NOMO-1 treated with DMSO at 0.1 percent for 48 hours (cell line): ENCODE results near the gene B4GALNT2.
"Not testable (repeated sequence)": the region's sequence is repeated elsewhere in the genome, so short reads cannot be mapped to it uniquely, and the experiment has no call there.

ENCODE experiments used
- DNase-seq: peaks from one replicate; lab custom pipeline; 2025; ENCODE audit not compliant: unreplicated experiment; lab: John Stamatoyannopoulos, UW

B4GALNT2 gene

DNA sequence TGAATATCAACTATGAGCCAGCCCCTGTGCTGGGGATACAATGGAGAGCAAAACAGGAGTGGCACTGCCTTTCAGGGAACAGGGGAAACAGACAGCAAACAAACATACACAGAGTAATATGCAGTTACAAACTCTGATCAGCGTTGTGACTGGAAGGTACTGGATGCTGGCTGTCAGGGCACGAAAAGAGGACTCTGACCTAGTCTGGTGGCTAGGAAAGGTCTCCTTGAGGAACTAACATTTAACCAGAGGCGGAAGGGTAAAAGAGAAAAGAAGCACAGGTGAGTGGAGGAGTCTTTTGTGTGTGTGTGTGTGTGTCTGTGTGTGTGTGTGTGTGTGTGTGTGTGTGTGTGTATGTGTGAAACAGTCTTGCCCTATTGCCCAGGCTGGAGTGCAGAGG lies 12.4 kb upstream of the B4GALNT2 start:
- no peak for DNase-seq

DNA sequence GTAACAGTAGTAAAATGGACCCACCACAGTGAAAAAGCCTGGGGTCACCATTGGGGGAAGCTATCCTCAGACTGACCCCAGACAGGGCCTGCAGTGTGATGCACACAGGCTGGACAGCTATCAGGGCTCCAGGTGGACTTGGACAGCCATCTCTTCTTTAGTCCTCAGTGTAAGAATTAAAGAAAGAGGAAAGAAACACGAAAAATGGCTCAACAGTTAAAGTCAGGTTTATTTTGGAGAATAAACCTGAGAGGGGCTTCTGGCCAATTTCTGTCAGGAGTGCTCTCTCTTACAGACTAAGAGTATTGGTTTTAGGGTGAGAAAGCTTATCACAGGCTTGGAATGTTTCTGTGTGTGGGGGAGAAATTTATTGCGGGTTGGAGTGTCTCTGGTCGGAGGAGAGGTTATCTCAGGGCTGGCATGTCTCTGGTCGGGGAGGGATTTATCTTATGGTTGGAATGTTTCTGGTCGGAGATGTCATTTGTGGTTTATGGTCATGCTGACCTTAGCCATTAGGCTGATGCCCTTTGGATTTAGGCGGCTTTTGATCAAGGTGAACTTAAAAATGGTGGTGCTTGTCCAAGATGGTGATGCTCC lies 10.8 kb upstream of the B4GALNT2 start:
- no peak for DNase-seq

DNA sequence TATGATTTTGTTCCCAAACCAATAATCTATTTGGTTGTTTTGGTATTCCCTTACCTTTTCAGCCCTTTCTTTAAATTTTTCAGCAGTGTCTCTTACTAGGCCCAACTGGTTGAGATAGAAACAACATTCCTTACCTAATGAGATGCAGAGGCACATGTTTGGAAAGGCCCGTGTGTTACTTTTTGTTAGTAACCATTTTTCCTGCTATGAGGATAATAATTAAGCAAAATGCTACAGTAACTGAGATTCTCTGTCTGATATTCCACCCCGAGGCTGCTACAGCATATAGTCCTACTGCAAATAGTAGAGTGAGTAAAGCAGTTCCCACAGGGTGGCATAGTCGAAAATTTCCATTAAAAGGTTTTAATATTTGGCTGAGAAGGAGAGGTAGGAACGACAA lies 10.0 kb upstream of the B4GALNT2 start:
- no peak for DNase-seq

DNA sequence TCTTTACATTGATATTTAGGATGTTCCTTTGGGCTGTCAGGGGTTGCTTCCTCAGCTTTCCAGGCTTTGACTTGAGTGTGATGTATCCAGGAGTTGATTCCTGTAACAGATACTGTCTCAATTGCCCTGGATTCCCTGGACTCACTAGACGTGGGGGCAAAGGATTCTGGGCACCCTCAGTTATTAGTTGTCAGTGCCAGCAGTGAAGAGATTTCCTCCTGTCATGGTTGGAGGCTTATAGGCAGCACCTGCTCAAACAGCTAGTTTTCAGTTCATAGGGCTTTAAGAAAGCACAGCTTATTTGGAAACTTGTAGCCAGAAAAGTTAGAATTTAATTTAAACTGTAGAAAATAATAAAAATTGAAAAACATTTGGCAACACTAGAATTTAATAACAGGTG lies 9.5 kb upstream of the B4GALNT2 start:
- no peak for DNase-seq

DNA sequence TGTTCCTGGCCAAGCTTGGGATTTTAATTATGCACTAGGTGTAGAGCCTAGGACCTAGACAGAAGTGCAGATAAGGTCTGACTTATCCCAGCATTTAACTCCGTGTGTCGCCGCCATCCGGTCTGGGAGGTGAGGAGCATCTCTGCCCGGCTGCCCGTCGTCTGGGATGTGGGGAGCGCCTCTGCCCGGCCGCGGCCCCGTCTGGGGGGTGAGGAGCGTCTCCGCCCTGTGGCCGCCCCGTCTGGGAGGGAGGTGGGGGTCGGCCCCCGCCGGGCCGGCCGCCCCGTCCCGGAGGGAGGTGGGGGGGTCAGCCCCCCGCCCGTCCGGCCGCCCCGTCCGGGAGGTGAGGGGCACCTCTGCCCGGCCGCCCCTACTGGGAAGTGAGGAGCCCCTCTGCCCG lies 7.1 kb upstream of the B4GALNT2 start:
- DNase-seq = no peak

DNA sequence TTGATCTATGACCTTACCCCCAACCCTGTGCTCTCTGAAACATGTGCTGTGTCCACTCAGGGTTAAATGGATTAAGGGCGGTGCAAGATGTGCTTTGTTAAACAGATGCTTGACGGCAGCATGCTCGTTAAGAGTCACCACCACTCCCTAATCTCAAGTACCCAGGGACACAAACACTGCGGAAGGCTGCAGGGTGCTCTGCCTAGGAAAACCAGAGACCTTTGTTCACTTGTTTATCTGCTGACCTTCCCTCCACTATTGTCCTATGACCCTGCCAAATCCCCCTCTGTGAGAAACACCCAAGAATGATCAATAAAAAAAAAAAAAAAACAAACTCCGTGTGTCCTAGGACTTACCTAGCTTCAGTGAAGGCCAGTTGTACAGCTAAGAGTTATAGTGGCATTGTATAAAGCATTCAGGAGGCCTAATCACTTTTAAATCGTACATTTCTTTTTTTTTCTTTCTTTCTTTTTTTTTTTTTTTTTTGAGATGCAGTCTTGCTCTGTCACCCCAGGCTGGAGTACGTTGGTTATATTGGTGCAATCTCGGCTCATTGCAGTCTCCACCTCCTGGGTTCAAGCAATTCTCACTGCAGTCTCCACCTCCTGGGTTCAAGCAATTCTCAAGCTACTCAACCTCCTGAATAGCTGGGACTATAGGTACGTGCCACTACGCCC lies 6.2 kb upstream of the B4GALNT2 start:
- DNase-seq = not testable (repeated sequence)

DNA sequence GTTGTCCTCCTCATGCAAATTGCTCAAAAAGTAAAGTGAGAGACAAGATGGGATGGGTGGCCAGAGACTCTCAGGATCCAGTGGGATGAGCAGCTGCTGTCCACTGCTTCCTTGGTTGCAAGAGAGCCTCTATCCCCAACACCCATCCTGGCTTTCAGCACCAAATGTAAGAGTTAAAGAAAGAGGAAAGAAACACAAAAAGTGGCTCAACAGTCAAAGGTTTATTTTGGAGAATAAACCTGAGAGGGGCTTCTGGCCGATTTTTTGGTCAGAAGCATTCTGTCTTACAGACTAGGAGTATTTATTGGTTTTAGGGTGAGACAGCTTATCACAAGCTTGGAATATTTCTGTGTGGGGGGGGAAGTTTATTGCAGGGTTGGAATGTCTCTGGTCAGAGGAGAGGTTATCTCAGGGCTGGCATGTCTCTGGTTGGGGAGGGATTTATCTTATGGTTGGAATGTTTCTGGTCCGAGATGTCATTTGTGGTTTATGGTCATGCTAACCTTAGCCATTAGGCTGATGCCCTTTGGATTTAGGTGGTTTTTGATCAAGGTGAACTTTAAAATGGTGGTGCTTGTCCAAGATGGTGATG lies 3.1 kb upstream of the B4GALNT2 start:
- not testable (repeated sequence) for DNase-seq

DNA sequence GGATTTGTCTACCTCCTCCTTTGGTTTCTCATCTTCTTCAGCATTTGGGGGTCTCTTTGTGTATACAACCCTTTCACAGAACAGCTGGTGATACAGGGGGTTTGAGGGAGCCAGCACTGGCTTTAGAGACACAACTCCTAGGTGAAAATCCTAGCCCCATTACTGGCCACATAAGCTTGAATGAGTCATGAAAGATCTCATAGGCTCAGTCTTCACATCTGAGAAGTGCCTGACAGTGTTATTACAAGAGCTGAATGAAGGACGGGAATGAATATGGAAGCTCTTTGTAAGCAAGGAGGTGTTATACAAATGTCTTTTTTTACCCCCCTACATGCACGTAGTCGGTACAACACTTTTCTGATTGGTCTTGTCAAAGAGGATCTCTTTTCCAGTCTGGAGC lies 1.7 kb upstream of the B4GALNT2 start:
- DNase-seq = no peak

DNA sequence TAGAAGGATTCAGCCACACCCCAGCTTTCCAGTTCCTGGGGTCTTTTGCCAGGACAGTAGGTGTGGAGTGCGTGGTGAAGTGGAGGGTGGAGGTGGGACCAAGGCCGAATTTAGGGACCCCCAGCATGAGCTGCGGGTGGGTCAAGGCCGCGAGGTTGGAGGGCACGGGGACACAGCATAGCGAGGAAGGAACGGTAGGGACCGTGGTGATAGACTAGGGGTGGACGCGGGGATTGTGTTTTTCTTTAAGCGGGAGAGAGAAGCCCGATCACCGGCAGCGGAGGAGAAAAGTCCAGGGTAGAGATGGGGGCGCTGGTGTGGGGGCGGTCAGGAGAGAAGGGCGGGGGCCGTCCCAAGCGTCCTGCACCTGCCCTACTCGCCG lies 261 bp upstream of the B4GALNT2 start:
- DNase-seq = no peak

DNA sequence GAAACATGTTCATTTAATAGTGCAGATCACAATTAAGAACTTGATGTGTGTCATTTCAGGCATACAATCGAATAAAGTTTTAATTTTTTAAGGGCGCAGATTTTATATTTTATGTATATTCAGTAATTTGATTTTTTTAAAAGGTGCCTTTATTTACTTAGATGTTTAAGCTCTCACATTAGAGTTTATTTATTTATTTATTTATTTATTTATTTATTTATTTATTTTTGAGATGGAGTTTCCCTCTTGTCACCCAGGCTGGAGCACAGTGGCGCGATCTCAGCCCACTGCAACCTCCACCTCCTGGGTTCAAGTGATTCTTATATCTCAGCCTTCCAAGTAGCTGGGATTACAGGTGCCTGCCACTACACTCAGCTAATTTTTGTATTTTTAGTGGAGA lies 3.8 kb downstream of the B4GALNT2 start:
- no peak for DNase-seq

DNA sequence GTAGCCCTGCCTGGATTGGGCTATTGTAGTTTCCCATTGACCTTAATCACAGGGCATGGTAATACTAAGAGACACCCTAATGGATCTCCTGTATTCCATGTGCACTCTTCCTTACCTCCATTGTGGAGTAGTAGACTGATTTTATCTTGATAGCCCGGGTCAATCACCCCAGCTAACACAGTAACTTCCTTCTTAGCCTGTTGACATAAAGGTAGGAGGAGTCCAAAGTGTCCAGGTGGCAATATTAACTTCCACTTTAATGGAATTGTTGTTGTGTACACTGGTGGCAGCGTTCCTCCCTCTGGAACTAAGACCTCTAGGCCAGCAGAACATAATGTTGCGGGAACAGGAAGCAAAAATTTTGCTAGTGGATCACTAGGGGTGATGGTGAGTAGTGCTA lies 13.1 kb downstream of the B4GALNT2 start:
- not testable (repeated sequence) for DNase-seq

DNA sequence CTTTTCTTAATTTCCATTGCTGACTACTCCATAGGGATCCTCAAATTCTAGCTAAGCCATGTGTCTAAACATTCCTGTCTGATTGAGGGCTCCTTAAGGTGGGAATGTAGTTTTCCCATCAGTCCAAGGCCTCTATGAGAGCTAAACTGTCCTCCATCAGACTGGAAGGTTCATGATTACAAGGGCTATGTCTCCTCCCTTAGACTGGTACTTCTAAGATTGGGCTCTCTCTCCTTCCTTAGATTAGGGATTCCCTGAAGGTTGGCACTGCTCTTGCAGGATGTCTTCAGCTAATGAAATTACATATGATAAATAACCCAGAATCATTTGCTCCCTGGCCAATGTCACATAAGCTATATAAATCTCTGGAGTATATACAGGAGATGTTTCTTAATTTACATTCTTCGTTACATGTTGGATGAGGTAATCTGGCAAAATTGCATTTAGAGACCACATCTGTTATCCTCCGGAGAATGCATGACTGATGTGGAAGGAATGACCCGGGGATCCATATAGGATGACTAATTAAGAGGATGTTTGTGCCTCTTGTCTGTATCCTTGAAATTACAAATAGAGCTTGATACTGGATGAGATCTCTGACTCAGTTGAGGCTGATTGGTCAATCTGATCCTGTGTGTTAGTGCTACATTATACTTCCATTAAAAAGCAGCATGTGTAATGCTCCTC lies 14.2 kb downstream of the B4GALNT2 start:
- DNase-seq = no peak

DNA sequence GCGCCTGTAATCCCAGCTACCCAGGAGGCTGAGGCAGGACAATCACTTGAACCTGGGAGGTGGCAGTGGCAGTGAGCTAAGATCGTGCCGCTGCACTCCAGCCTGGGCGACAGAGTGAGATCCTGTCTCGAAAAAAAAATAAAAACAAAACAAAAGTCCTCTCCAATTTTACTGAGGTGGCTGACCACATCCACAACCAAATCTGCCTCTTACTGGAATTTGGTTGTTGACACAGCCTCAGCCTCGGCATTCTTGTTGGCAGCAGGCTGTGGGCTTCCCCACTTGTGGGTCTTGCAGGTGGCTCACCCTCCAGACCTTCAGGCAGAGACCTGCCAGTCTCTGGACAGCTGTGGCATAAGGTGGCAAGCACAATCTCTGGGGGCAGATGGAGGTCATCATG lies 15.6 kb downstream of the B4GALNT2 start:
- no peak for DNase-seq

DNA sequence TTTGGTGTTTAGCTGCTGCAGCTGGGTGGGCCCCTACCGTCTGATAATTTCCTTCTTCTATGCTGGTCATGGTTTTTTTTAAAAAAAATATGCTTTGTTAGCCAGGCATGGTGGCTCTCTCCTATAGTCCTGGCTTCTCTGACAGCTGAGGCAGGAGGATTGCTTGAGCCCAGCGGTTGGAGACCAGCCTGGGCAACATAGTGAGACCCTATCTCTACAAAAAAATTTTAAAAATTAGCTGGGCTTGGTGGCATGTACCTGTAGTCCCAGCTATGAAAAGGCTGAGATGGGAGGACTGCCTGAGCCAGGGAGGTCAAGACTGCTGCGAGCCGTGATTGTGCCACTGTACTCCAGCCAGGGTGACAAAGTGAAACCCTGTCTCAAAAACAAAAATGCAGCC lies 19.4 kb downstream of the B4GALNT2 start:
- DNase-seq = no peak

DNA sequence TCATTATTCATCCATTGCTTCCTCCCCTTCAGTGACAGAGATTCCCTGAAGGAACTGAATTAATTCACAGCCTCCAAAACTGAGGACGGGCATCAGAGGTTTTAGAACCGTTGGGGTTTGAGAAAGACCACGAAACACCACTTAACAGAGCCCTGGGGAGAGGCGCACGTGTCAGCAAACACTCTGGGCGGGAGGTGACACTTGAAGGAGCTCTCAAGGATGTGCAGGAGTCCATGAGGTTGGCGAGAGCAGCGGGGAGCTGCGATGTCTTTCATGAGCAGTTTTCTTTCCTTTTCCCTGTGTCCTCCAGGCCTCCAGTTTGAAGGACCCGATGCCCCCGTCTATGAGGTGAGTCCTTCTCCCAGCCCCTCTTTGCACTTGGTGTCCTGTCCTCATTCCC lies 23.7 kb downstream of the B4GALNT2 start:
- DNase-seq = no peak

DNA sequence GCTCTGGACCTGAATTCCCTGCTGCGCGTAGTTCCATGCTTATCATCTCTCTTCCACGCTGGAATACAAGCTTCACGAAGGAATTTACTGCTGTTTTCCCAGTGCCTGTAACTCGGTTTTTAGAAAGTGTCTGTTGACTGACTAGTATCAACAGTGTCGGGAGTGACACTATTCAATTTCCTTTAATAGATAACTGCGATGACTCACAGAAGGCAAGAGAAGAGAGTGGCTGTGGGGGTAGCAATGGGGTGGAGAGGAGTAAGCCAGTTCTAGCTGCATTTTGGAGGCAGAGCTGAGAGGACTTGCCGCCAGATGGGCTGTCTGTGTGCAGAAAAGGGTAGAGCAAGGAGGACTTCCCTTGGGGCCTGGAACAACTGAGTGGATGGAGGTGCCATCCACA lies 25.2 kb downstream of the B4GALNT2 start:
- no peak for DNase-seq

DNA sequence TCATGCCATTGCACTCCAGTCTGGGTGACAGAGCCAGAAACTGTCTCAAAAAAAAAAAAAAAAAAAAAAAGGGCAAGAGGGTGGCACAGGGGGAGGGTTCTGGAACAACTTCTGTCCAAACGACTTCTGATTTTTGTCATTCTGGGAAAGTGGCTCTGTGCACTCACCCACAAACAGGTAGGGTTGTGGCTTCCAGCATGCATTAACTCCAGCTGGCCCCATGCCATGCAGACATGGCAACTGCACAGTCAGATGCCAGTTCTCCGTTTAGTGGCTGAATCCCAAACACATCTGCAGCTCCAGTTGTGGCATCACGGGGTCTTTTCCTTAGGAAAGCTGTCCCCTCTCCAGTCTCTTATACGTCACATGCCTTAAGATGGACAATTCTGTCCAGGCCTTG lies 30.3 kb downstream of the B4GALNT2 start:
- DNase-seq = no peak

DNA sequence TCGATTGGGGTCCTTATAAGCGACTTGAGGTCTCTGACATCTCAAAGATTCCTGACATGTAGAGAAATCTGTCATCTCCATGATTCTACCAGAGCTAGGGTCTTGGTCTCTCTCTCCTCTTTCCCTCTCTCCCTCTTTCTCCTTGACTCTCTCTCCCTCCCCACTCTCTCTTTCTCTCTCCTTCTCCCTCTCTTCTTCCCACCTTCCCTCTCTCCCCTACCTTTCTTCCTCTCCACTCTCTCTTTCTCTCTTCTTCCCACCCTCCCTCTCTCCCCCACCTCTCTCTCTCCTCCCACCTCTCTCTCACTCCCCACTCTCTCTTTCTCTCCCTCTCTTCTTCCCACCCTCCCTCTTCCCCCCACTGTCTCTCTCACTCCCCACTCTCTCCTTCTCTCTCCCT lies 32.6 kb downstream of the B4GALNT2 start:
- no peak for DNase-seq

DNA sequence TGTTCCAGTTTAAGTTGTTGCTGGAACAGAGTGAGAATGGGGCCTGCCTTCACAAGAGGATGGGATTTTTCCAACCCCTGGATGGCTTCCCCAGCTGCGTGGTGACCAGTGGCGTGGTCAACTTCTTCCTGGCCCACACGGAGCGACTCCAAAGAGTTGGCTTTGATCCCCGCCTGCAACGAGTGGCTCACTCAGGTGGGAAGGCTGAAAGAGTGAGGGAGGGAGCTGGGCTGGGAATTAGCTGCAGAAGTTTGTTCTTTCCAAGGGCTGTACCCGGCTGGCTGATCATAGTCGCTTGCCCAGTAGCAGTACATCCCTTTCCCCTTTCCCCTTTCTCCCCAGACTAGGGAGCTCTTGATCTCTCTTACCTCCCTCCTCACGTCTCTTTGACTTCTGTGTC lies 36.1 kb downstream of the B4GALNT2 start:
- DNase-seq = no peak

DNA sequence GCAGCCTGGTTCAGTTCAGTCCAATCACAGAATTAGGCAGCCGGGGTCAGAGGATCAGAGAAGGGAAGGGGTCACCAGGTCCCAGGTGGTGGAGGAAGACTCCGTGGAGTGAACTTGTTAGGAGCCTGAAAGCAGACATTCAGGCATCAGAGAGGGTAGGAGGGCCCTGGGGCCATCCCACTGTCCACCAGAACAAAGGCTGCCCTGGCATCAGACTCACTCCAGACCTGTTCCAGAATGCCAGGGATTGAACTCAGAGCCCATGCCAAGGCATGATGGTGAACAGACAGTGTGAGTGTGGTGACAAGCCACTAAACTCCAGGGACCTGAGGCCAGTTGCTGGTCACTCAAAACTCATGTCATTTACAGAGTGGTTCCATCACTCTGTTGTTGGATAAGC lies 37.6 kb downstream of the B4GALNT2 start:
- no peak for DNase-seq

DNA sequence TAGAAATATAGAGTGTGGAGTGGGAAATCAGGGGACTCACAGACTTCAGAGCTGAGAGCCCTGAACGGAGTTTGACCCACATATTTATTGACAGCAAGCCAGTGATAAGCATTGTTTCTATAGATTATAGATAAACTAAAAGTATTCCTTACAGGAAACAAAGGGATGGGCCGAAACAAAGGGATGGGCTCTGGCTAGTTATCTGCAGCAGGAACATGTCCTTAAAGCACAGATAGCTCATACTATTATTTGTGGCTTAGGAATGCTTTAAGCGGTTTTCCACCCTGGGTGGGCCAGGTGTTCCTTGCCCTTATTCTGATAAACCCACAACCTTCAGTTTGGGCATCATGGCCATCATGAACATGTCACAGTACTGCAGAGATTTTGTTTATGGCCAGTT lies 38.1 kb downstream of the B4GALNT2 start:
- not testable (repeated sequence) for DNase-seq

DNA sequence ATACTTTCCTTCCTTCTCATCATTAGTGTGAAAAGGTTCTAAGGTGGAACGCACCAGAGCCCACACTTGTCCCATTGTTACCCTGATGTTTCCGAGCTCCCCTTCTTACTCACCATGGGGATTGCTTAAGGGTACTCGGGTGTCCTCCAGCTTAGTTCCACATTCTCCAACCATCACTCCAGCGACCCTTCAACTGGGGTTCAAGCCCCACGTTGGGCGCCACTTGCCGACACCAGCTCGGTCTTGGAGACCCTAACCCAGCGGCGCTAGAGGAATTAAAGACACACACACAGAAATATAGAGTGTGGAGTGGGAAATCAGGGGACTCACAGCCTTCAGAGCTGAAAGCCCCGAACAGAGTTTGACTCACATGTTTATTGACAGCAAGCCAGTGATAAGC lies 43.4 kb downstream of the B4GALNT2 start:
- not testable (repeated sequence) for DNase-seq
